DMS 273 (cell line): Measurements from ENCODE around the gene HMBS.
A peak's percentile ranks its signal among the peaks of the same experiment; 100 is the strongest.
"Not testable (repeated sequence)": the region's sequence is repeated elsewhere in the genome, so short reads cannot be mapped to it uniquely, and the experiment has no call there.

ENCODE experiments used
- DNase-seq: peaks from one replicate; lab custom pipeline; 2025; ENCODE audit not compliant: unreplicated experiment; lab: John Stamatoyannopoulos, UW

The HMBS gene

GRCh38 chr11:119118227-119118626 lies 33.5 kb downstream of the HMBS start:
- no peak for DNase-seq

GRCh38 chr11:119118946-119119345 lies 34.3 kb downstream of the HMBS start:
- DNase-seq, result no peak

- peak; percentile 78 for DNase-seq
Observed at GRCh38 chr11:119120639-119121007, 35.9 kb downstream of the HMBS start.

GRCh38 chr11:119121008-119121810 lies 36.5 kb downstream of the HMBS start, which contains the start of gene HINFP:
Gene HINFP, plus strand, starts transcription at chr11:119121580. Its CDS starts 5,365 bp downstream, at chr11:119126945.
- DNase-seq, result peak; percentile 99

- DNase-seq, result no peak
Observed at GRCh38 chr11:119121811-119122124, 37.1 kb downstream of the HMBS start.

GRCh38 chr11:119125821-119126220 lies 41.1 kb downstream of the HMBS start:
- no peak for DNase-seq

- DNase-seq, result no peak
Observed at GRCh38 chr11:119126675-119127268, 42.1 kb downstream of the HMBS start.

GRCh38 chr11:119130662-119131061 lies 46.0 kb downstream of the HMBS start:
- DNase-seq, result no peak

GRCh38 chr11:119134389-119134978 lies 49.8 kb downstream of the HMBS start:
- peak; percentile 52 for DNase-seq

GRCh38 chr11:119139276-119139675 lies 54.6 kb downstream of the HMBS start:
- DNase-seq, result not testable (repeated sequence)
